ENCODE results near the gene EFCAB5. TPM values are rescaled to one million over a fixed set of nuclear protein-coding genes. Genes with fewer than 3 reads are reported as not detected.
"Not testable (repeated sequence)": the region's sequence is repeated elsewhere in the genome, so short reads cannot be mapped to it uniquely, and the experiment has no call there.

Gene EFCAB5
- total RNA-seq, 4 donors from 2014 or later, result 0.46 to 0.47 TPM; not detected in 2

GRCh38 chr17:30133197-30133596 is 191.8 kb downstream of the EFCAB5 start:
- DNase-seq (ENCODE audit: low spot score), result no peak

GRCh38 chr17:30134551-30134950 is 193.1 kb downstream of the EFCAB5 start:
- TF ChIP-seq CTCF (IDR thresholded peaks at IDR 0.05), result no peak
- ATAC-seq (ENCODE audit: low FRiP score), result no peak

More at GRCh38 chr17:30133197-30133596, 191.8 kb downstream of the EFCAB5 start:
- no peak for TF ChIP-seq CTCF (IDR thresholded peaks at IDR 0.05)
- ATAC-seq (ENCODE audit: low FRiP score), result no peak

GRCh38 chr17:30137158-30137557 is 195.7 kb downstream of the EFCAB5 start:
- DNase-seq (ENCODE audit: low spot score) (no peak), ATAC-seq (ENCODE audit: low FRiP score) (no peak)
- TF ChIP-seq CTCF (IDR thresholded peaks at IDR 0.05), result no peak

More at GRCh38 chr17:30134551-30134950, 193.1 kb downstream of the EFCAB5 start:
- no peak for DNase-seq (ENCODE audit: low spot score)

- ATAC-seq (ENCODE audit: low FRiP score); DNase-seq (ENCODE audit: low spot score): not testable (repeated sequence)
Observed at GRCh38 chr17:30147860-30148259, 206.4 kb downstream of the EFCAB5 start.

- TF ChIP-seq CTCF (IDR thresholded peaks at IDR 0.05), result no peak
Observed at GRCh38 chr17:30148376-30148775, 206.9 kb downstream of the EFCAB5 start.

GRCh38 chr17:30151471-30151870 is 210.0 kb downstream of the EFCAB5 start:
- ATAC-seq (ENCODE audit: low FRiP score) (no peak), DNase-seq (ENCODE audit: low spot score) (no peak)
- no peak for TF ChIP-seq CTCF (IDR thresholded peaks at IDR 0.05)

More at GRCh38 chr17:30148376-30148775, 206.9 kb downstream of the EFCAB5 start:
- ATAC-seq (ENCODE audit: low FRiP score), result no peak
- no peak for DNase-seq (ENCODE audit: low spot score)

- DNase-seq (ENCODE audit: low spot score) (no peak), ATAC-seq (ENCODE audit: low FRiP score) (no peak)
- no peak for TF ChIP-seq CTCF (IDR thresholded peaks at IDR 0.05)
Observed at GRCh38 chr17:30153463-30153862, 212.0 kb downstream of the EFCAB5 start.

GRCh38 chr17:30155389-30155788 is 214.0 kb downstream of the EFCAB5 start:
- DNase-seq (ENCODE audit: low spot score) (no peak), ATAC-seq (ENCODE audit: low FRiP score) (no peak)
- no peak for TF ChIP-seq CTCF (IDR thresholded peaks at IDR 0.05)
